Urothelium cell line (cell line): Measurements from ENCODE around the gene FXYD7.
A peak's percentile ranks its signal among the peaks of the same experiment; 100 is the strongest.
"Not testable (repeated sequence)": the region's sequence is repeated elsewhere in the genome, so short reads cannot be mapped to it uniquely, and the experiment has no call there.

Source experiments
- DNase-seq: peaks from one replicate; pipeline ENCODE4 v3.0.0; 2011; ENCODE audit warnings: low spot score, mixed read lengths
- FAIRE-seq: peaks from 2 replicates; lab custom pipeline; 2011; peaks lifted over from hg19 to GRCh38; lab: Jason Lieb, UNC

The FXYD7 gene

GRCh38 chr19:35143231-35143715, at the start of gene FXYD7:
Gene FXYD7, plus strand, starts transcription at chr19:35143255. Its CDS starts 79 bp downstream, at chr19:35143334.
- FAIRE-seq (no peak), DNase-seq (no peak)

DNA sequence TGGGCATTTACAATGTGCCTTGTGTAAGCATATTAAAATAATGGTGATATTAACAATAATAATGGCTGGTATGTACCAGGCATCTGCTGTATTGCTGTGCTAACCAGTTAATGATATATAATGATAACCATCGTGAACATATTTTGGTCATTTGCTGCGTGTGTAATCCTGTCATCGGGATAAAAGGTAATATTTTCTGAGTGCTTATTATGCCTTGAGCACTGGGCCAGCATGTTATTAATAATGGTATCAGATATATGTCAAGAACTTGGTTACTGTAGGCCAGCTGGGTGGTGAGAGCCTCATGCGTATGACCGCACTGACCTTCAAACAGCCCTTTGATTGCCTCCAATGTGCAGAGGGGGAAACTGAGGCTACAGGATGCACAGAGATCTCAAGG, 49.6 kb upstream of the FXYD7 start:
- DNase-seq: no peak
- no peak for FAIRE-seq

- FAIRE-seq (no peak), DNase-seq (no peak)
Measured at GRCh38 chr19:35093941-35094647, 49.0 kb upstream of the FXYD7 start.

GRCh38 chr19:35094656-35095055, 48.4 kb upstream of the FXYD7 start:
- DNase-seq: no peak
- no peak for FAIRE-seq

DNA sequence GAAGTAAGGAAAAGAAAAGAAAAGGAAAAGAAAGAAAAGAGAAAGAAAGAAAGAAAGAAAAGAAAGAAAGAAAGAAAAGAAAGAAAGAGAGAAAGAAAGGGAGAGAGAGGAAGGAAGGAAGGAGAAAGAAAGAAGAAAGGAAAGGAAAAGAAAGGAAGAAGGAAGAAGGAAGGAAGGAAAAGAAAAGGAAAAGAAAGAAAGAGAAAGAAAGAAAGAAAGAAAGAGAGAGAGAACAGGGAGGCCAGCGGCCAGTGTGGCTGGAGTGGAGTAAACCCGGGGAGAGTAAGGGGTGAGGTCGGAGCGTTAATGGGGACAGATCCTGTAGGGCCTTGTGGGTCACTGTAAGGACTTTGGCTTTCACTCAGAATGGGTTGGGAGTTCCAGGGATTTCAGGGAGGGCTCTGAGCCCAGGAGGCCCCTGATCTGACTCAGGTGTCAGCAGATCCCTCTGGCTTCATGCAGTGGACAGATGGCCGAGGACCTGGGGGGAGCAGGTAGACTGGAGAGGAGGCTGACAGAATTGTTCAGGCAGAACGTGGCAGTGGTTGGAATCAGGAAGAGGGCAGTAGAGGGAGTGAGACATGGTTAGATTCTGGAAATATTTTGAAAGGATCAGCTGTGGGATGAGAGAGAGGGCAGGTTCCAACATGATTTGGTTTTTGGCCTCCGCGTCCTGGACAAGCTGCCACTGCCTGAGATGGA, 47.2 kb upstream of the FXYD7 start:
- no peak for DNase-seq
- no peak for FAIRE-seq

DNA sequence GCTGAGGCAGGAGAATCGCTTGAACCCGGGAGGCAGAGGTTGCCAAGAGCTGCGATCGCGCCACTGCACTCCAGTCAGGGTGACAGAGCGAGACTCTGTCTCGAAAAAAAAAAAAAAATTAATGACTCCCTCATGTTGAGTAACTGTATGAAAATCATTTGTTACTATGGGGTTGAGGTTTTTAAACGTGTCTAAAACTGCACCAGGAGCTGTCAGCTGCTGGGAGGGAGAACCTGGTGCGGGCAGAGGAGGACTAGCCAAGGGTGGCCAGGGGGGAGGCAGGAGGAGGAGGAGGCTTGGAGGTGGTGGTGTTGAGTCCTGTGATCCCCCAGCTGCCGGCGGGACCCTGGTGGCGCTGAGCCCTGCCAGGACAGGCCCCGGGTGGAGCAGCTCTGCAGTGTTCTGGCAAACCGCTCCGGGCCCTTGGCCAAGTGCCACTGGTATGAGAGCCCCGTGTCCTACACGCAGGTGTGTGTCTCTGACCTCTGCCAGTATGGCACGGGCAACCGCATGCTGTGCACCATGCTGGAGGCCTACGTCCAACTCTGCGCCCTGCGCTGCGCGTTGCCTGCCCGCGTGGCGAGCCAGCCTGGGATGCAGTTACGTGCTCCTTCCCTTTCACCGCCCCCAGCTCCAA, 44.5 kb upstream of the FXYD7 start:
- FAIRE-seq: no peak
- DNase-seq: no peak

- DNase-seq (no peak), FAIRE-seq (no peak)
Measured at GRCh38 chr19:35099155-35099896, 43.7 kb upstream of the FXYD7 start.

DNA sequence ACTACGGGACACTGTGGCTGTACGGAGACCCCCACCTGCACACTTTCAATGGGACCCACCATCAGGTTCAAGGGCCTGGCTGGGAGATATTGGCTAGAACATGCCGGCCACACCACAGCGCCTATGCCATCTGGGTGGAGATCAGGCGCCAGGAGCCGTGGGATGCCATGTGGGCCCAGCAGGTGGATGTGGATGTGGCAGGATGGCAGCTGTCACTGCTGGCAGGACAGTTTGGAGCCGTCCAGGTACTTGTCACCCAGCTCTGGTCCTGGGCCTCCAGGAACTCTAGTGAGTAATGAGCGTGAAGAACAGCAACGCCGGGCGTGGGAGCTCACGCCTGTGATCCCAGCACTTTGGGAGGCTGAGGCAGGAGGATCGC, 43.2 kb upstream of the FXYD7 start:
- FAIRE-seq (no peak), DNase-seq (no peak)

- DNase-seq: no peak
- FAIRE-seq: no peak
Measured at GRCh38 chr19:35100588-35101533, 42.2 kb upstream of the FXYD7 start.

GRCh38 chr19:35101949-35102348, 41.1 kb upstream of the FXYD7 start:
- not testable (repeated sequence) for DNase-seq, FAIRE-seq

DNA sequence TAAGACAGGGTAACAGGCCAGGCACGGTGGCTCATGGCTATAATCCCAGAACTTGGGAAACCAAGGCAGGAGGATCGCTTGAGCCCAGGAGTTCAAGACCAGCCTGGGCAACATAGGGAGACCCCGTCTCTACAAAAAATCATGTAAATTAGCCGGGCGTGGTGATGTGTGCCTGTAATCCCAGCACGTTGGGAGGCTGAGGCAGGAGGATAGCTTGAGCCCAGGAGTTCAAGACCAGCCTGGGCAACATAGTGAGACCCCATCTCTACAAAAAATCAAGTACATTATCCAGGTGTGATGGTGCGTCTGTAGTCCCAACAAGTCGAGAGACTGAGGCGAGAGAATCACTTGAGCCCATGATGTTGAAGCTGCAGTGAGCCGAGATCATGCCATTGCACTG, 39.4 kb upstream of the FXYD7 start:
- FAIRE-seq: not testable (repeated sequence)

DNA sequence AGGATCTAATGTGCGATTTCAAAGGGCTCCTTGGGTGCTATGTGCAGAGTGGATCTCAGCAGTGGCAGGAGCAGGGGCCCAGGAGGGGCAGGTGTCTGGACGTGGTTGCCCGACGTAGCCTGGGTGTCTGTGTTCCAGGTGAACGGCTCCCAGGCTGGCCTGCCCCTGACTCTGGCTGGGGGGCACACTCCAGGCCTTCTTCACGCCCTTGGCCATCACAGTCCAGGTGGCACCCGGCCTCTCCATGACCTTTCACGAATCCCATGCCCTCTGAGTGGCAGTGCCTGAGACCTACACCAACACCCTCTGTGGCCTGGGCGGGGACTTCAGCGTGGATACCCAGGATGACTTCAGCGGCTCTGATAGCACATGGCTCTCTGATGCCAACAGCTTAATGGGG, 38.7 kb upstream of the FXYD7 start:
- no peak for DNase-seq
- FAIRE-seq: no peak

More for the DNA sequence above, 39.4 kb upstream of the FXYD7 start:
- DNase-seq: not testable (repeated sequence)

DNA sequence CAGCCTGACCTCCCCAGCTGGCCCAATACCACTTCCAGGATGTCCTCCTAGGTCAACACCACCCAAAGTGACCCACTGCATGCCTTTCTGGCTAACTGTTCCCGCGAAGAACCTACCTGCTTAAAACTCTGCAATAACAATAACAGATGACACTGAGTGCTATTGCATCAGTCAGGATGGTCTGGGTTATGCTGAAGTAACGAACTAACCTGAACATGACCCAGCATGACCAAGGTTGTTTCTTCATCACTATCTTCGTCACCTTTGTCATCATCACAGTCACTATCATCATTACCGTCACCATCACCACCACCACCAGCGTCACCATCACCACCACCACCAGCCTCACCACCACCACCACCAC, 38.0 kb upstream of the FXYD7 start:
- no peak for DNase-seq

GRCh38 chr19:35105411-35106290, 37.4 kb upstream of the FXYD7 start:
- peak; percentile 99 for FAIRE-seq

More for the DNA sequence above, 38.0 kb upstream of the FXYD7 start:
- FAIRE-seq: no peak

GRCh38 chr19:35106291-35106583, 36.8 kb upstream of the FXYD7 start:
- DNase-seq (no peak), FAIRE-seq (no peak)

More at GRCh38 chr19:35105411-35106290, 37.4 kb upstream of the FXYD7 start:
- no peak for DNase-seq

GRCh38 chr19:35106898-35107541, 36.0 kb upstream of the FXYD7 start:
- DNase-seq: no peak

DNA sequence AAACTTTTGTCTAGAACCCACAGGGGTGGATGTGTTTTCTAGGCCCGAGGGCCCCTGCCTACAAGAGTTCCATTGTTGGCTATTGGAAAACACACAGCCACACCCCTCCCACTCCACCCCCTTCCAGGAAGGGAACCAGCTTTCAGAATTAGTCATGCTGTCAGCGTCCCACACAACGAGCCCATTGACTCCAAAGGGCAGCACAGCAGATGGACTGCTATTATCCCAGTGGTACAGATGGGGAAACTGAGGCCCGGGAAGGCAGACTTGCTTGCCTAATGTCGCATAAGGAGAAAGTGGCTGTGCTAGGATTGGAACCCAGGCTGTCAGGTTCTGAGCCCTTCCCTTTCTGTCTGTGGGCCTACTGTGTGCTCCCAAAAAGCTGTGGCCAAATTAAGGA, 35.5 kb upstream of the FXYD7 start:
- peak; percentile 79 for DNase-seq

More at GRCh38 chr19:35106898-35107541, 36.0 kb upstream of the FXYD7 start:
- no peak for FAIRE-seq

DNA sequence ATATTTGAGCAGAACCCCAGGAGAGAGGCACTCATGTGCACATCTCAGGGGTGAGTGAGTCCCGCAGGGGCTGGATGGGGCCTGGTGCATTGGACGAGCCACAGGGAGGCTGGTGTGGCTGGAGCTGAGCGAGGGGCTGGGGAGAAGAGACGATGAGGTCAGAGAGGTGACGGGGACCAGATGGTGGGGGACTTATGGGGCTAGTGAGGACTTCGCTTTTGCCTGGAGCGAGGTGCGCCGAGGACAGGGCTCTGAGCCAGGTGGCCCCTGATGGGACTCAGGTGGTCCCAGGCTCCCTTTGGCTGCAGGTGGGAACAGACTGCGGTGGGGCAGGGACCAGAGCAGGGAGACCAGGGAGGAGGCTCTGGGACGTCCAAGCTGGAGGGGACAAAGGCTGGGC, 34.3 kb upstream of the FXYD7 start:
- DNase-seq (no peak), FAIRE-seq (no peak)

More for the DNA sequence above, 35.5 kb upstream of the FXYD7 start:
- FAIRE-seq: no peak
